Thyroid gland (tissue), 4 donors: Measurements from ENCODE around the gene SCFD2. TPM values are rescaled to one million over a fixed set of nuclear protein-coding genes. Genes with fewer than 3 reads are reported as not detected.

Experiments used
- DNase-seq, 2 donors: peaks; one replicate each; pipeline ENCODE4 v3.0.0-alpha.2; 2019
- H3K27ac ChIP-seq, 3 donors: fragments of 200-600 bp; sonication (generic); 1 replicate in 2 of 3; 2 replicates in 1 of 3; pipeline ENCODE4 v1.5.1; 2016 to 2019; ENCODE audit warnings: mild to moderate bottlenecking in 1 of 3, moderate library complexity in 1 of 3
- H3K27me3 ChIP-seq: fragments of 200-600 bp; sonication (generic); one replicate; pipeline ENCODE4 v1.5.1; 2019
- H3K36me3 ChIP-seq, 2 donors: fragments of 200-600 bp; sonication (generic); one replicate each; pipeline ENCODE4 v1.5.1; 2016 to 2019
- H3K4me1 ChIP-seq, 2 donors: fragments of 200-600 bp; sonication (generic); one replicate each; pipeline ENCODE4 v1.5.1; 2017 to 2019
- H3K4me3 ChIP-seq, 3 donors: fragments of 200-600 bp; sonication (generic); replicated peaks in 1 of 3; 1 replicate in 2 of 3; 2 replicates in 1 of 3; pipeline ENCODE4 v1.5.1; 2016; ENCODE audit warnings: mild to moderate bottlenecking in 1 of 3
- H3K9me3 ChIP-seq: fragments of 200-600 bp; sonication (generic); one replicate; pipeline ENCODE4 v1.5.1; 2017
- POLR2A ChIP-seq, 2 donors: fragments of 450-650 bp; IDR thresholded peaks; one replicate each; pipeline ENCODE4 v1.6.1; 2017; ENCODE audit warnings: antibody characterized with exemption in 2 of 2, mild to moderate bottlenecking in 2 of 2, moderate library complexity in 1 of 2
- WGBS, 2 donors: methylation state at CpG; one replicate each; pipeline ENCODE4 v1.1.5; 2017; 5-methylcytosine and 5-hydroxymethylcytosine counted together
- intact Hi-C: fragments of 100-400 bp; cut with DNase I; formaldehyde crosslinking; loops from one replicate; pipeline ENCODE4 v1.15.1; 2023
- total RNA-seq, 4 donors: library from RNA; depleted of rRNA; stranded (reverse); fragments of >200 nt; gene quantifications; one replicate each; pipeline ENCODE4 v1.2.3, GENCODE V29; 2016
- TF ChIP-seq, protein P1 (sequence below), 6 experiments: fragments of 200-600 bp in 3 of 6; fragments of 450-650 bp in 3 of 6; sonication (generic) in 3 of 6; IDR thresholded peaks; one replicate each; pipeline ENCODE4 v1.5.1; 2016 to 2019; ENCODE audit warnings: antibody characterized with exemption in 6 of 6, mild to moderate bottlenecking in 2 of 6, inconsistent platforms in 1 of 6, moderate library complexity in 1 of 6

Gene SCFD2
- total RNA-seq, 4 donors from 2014 or later: 10.3 to 32.9 (median 28.2) TPM

DNA sequence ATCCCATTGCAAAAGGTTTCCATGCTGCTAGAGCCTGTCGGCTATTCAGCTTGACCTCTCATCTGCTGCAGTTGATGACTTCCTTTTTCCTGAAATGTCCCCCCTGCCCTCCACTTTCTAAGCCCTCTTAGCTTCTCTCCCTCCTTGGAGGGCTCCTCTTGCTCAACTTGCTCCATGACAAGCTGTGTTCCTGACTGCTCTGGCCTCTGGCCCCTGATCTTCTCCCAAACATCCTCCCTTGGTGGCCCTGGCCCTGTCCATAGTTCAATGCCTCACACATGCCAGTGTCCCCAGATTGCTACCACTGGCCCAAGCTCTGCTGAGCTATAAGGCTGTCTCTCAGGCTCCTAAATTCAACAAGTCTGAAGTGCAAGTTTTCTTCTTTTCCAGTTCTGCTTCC, 474.1 kb downstream of the SCFD2 start:
- intact Hi-C loops: no loop called here
- 80 to 87% methylated on average over 1 of the region's 1 CpG for WGBS, 2 donors
- no peaks in the 10 kb centered on the region for H3K27me3 ChIP-seq
- H3K4me1 ChIP-seq: peaks cover 6 to 12% of the 10 kb centered on the region in 2 donors
- H3K4me3 ChIP-seq: no peak overlapping the region
- no peaks in the 10 kb centered on the region for H3K36me3 ChIP-seq
- no peak overlapping the region for H3K27ac ChIP-seq
- TF ChIP-seq, protein P1, sequence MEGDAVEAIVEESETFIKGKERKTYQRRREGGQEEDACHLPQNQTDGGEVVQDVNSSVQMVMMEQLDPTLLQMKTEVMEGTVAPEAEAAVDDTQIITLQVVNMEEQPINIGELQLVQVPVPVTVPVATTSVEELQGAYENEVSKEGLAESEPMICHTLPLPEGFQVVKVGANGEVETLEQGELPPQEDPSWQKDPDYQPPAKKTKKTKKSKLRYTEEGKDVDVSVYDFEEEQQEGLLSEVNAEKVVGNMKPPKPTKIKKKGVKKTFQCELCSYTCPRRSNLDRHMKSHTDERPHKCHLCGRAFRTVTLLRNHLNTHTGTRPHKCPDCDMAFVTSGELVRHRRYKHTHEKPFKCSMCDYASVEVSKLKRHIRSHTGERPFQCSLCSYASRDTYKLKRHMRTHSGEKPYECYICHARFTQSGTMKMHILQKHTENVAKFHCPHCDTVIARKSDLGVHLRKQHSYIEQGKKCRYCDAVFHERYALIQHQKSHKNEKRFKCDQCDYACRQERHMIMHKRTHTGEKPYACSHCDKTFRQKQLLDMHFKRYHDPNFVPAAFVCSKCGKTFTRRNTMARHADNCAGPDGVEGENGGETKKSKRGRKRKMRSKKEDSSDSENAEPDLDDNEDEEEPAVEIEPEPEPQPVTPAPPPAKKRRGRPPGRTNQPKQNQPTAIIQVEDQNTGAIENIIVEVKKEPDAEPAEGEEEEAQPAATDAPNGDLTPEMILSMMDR (IDR thresholded peaks at IDR 0.05): no peak
- no peaks in the 10 kb centered on the region for H3K9me3 ChIP-seq
- no peak for DNase-seq

DNA sequence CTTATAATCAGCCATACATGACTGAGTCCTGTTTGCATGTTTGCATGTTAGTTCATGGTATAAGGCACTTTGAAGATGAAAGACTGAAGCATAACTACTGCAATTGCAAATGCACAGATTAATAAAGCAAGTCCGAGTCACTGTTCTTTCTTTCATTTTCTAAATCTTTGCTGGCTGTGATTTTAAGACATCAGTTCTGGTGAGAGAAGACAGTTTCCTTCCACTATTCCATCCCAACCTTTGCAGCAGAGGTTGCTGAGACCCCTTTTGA, 475.4 kb downstream of the SCFD2 start:
- H3K4me1 ChIP-seq: peaks cover 6 to 12% of the 10 kb centered on the region in 2 donors
- intact Hi-C loops: no loop called here
- H3K4me3 ChIP-seq: no peak overlapping the region
- H3K27ac ChIP-seq: peak overlapping the region in 2 of 3 donors; percentile 7 to 50
- no peaks in the 10 kb centered on the region for H3K9me3 ChIP-seq
- no peak for DNase-seq
- H3K27me3 ChIP-seq: no peaks in the 10 kb centered on the region
- WGBS, 2 donors: 42 to 62% methylated on average over 1 of the region's 1 CpG
- TF ChIP-seq, protein P1 (IDR thresholded peaks at IDR 0.05): no peak
- no peak for TF ChIP-seq POLR2A (IDR thresholded peaks at IDR 0.05)
- no peaks in the 10 kb centered on the region for H3K36me3 ChIP-seq

DNA sequence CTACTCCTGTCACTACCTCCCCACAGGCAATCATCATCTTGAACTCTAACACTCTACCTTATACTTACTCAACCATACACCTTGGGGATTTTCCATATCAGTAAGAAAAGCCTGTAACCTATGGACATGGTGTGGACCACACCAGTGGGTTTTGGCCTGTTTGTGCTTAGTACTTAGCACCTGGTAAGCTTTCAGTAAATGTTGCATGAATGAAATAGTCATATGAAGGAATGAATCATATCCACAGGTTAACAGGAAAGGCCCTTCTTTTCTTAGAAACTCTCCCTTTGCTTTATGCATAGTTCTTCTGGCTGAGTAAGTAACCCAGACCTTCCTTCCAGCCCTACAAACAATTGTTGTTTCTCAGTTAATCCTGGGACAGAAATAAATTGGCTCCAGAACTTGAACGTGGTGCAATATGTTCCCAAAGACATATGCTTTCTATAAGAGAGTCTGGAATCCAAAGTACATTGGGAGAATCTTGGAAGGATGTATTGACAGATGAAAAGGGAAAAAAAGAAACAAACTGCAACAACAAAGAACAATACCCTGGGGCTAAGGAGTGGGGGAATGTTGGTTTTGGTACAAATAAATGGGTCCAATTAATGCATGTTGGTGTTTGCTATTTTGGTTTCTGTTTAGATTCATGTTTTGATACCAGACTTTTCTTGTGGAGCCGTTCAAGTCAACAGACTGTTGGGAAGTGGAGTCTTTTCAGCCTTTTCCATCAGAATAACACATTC, 475.9 kb downstream of the SCFD2 start:
- no peak for DNase-seq
- no peaks in the 10 kb centered on the region for H3K36me3 ChIP-seq
- TF ChIP-seq, protein P1 (IDR thresholded peaks at IDR 0.05): no peak
- no peak for TF ChIP-seq POLR2A (IDR thresholded peaks at IDR 0.05)
- peak overlapping the region in 2 of 3 donors; percentile 7 to 50 for H3K27ac ChIP-seq
- intact Hi-C loops: no loop called here
- WGBS, 2 donors: 29 to 41% methylated on average over 2 of the region's 2 CpGs
- H3K27me3 ChIP-seq: no peaks in the 10 kb centered on the region
- peaks cover 6 to 12% of the 10 kb centered on the region in 2 donors for H3K4me1 ChIP-seq
- no peaks in the 10 kb centered on the region for H3K9me3 ChIP-seq
- no peak overlapping the region for H3K4me3 ChIP-seq

DNA sequence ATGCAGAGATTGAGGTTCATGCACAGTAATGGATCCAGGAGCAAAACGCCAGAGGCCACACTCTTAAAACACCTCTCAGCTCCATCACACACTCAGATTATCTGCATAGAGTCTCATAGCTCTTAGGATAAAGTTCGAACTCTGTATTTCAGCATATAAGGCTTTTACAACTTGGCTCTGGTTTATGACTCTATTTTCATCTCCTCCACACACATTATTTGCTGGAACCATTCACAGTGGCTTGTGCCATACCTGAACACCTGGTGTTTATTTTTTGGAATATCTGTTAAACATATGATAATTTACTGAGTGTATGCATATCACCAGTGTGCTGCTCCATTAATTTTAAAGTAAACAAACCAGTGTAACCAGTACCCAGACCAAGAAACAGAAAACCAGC, 476.5 kb downstream of the SCFD2 start:
- 94 to 97% methylated on average over 2 of the region's 2 CpGs for WGBS, 2 donors
- intact Hi-C loops: no loop called here

GRCh38 chr4:52884994-52885393, 480.9 kb downstream of the SCFD2 start:
- Histone ChIP-seq H3K27ac (no peak overlapping the region), H3K4me1 (peaks cover 6 to 15% of the 10 kb centered on the region in 2 donors), H3K9me3 (no peaks in the 10 kb centered on the region), H3K27me3 (no peaks in the 10 kb centered on the region), H3K36me3 (no peaks in the 10 kb centered on the region), H3K4me3 (no peak overlapping the region)
- WGBS, 2 donors: 94 to 96% methylated on average over 2 of the region's 2 CpGs
- intact Hi-C loops: no loop called here
- no peak for DNase-seq
- TF ChIP-seq POLR2A (IDR thresholded peaks at IDR 0.05): no peak
- TF ChIP-seq, protein P1 (IDR thresholded peaks at IDR 0.05): no peak

More for the DNA sequence above, 476.5 kb downstream of the SCFD2 start:
- peaks cover 6 to 12% of the 10 kb centered on the region in 2 donors for H3K4me1 ChIP-seq
- peak overlapping the region in 1 of 3 donors; percentile 50 for H3K27ac ChIP-seq
- no peak for DNase-seq
- H3K4me3 ChIP-seq: no peak overlapping the region
- TF ChIP-seq, protein P1 (IDR thresholded peaks at IDR 0.05): no peak
- TF ChIP-seq POLR2A (IDR thresholded peaks at IDR 0.05): no peak
- H3K9me3 ChIP-seq: no peaks in the 10 kb centered on the region
- no peaks in the 10 kb centered on the region for H3K27me3 ChIP-seq
- no peaks in the 10 kb centered on the region for H3K36me3 ChIP-seq
